ENCODE results near the gene BRINP2. TPM values are rescaled to one million over a fixed set of nuclear protein-coding genes. Genes with fewer than 3 reads are reported as not detected.

The BRINP2 gene
- 0.39 and 0.42 TPM in 2 replicates for total RNA-seq (2021; fragmentation: NEBNext Ultra II Directional; extraction: Animal tissue kit (Norgen Biotek cat#: 25700))
- 0.22 and 0.42 TPM in 2 replicates for polyA plus RNA-seq (2011; rRNA removed)
- 0.32 TPM for polyA plus RNA-seq (2011; cell fraction: cytosol; rRNA removed)
- polyA plus RNA-seq (2011; cell fraction: nucleus; rRNA removed) = 0.68 TPM
- 0.30 to 0.42 TPM (median 0.34 TPM) in 4 replicates for polyA plus RNA-seq (2012, experiment 1 of 2)
- 0.08 TPM for polyA plus RNA-seq (2012, experiment 2 of 2)
- 0.41 TPM for polyA plus RNA-seq (2013, experiment 1 of 2)
- polyA plus RNA-seq (2013, experiment 2 of 2) = 0.40 TPM
- 0.76 and 1.1 TPM in 2 replicates for polyA minus RNA-seq (2011; rRNA and poly(A)+ RNA removed)
- not detected for polyA minus RNA-seq (2011; cell fraction: cytosol; rRNA and poly(A)+ RNA removed)
- polyA minus RNA-seq (2011; cell fraction: nucleus; rRNA and poly(A)+ RNA removed) = 0.20 TPM
- long read RNA-seq, experiment 1 = 0 reads
- long read RNA-seq, experiment 2 = 0 reads

GRCh38 chr1:177170756-177171535, at the start of gene BRINP2:
TSS of gene BRINP2 (plus strand) at chr1:177170958. CDS start at chr1:177229877, 58,919 bp downstream.
- Histone ChIP-seq H3K23ac (ENCODE audit: insufficient read length) (no peak within 1 kb of the TSS), H3K27ac (ENCODE audit: low read depth, low read length) (no peak within 1 kb of the TSS), H3K27me3 (replicated peaks in 1 of 4; ENCODE audit: control insufficient read depth in 3 of 4, extremely low read depth in 1 of 4, insufficient read depth in 3 of 4, low read length in 3 of 4) (peaks cover 24 to 61% (median 52%) of the 10 kb centered on the region in 4 experiments), H3K4me1 (replicated peaks in 1 of 4; ENCODE audit: control insufficient read depth in 3 of 4, insufficient read depth in 4 of 4, low read length in 3 of 4) (peaks cover 0 to 4% (median 2%) of the 10 kb centered on the region in 4 experiments; a peak in 5 of 7 replicates), H2BK20ac (ENCODE audit: low read length) (no peak within 1 kb of the TSS), H2AFZ (ENCODE audit: low read length) (no peak within 1 kb of the TSS; the same call in 1 of the 2 replicates), H3K18ac (ENCODE audit: extremely low read depth, low read length) (no peak within 1 kb of the TSS), H2BK15ac (ENCODE audit: low read length) (no peak within 1 kb of the TSS), H4K91ac (replicated peaks; ENCODE audit: insufficient read length, low read length) (no peak within 1 kb of the TSS), H3K56ac (replicated peaks; ENCODE audit: insufficient read length, low read depth, low read length) (no peak within 1 kb of the TSS), H4K5ac (ENCODE audit: insufficient read length, low read depth, low read length) (no peak within 1 kb of the TSS), H2AK5ac (ENCODE audit: low read depth, low read length) (no peak within 1 kb of the TSS), H3K14ac (ENCODE audit: insufficient read length) (no peak within 1 kb of the TSS), H3K4me2 (ENCODE audit: insufficient read depth in 1 of 2, low read depth in 2 of 2, low read length in 2 of 2) (peak within 1 kb of the TSS; percentile 75 to 77), H2BK12ac (ENCODE audit: low read depth, low read length) (no peak within 1 kb of the TSS), H3K36me3 (ENCODE audit: control insufficient read depth in 2 of 4, insufficient read depth in 4 of 4, low read length in 3 of 4) (no peaks in the 10 kb centered on the region), H2BK5ac (ENCODE audit: low read depth, low read length) (no peak within 1 kb of the TSS), H3K4ac (replicated peaks; ENCODE audit: insufficient read length, low read depth, low read length) (no peak within 1 kb of the TSS), H2BK120ac (replicated peaks; ENCODE audit: low read depth, low read length) (no peak within 1 kb of the TSS), H3K23me2 (ENCODE audit: low read depth, low read length) (peaks cover 6% of the 10 kb centered on the region), H3K79me2 (ENCODE audit: control insufficient read depth in 1 of 2, insufficient read depth in 2 of 2, low read length in 2 of 2) (no peaks in the 10 kb centered on the region), H3K4me3 (ENCODE audit: extremely low read depth in 1 of 4, insufficient read depth in 2 of 4, low read depth in 3 of 4, low read length in 4 of 4) (peak within 1 kb of the TSS; percentile 46 to 71 (median 54)), H3K9me3 (ENCODE audit: insufficient read depth in 2 of 2, low read depth in 1 of 2, low read length in 1 of 2) (no peaks in the 10 kb centered on the region), H4K20me1 (replicated peaks in 1 of 2; ENCODE audit: control insufficient read depth in 1 of 2, insufficient read depth in 2 of 2, low read length in 2 of 2) (peaks cover 0 to 5% of the 10 kb centered on the region in 2 experiments), H4K8ac (ENCODE audit: extremely low read depth, insufficient read depth, low read length) (no peak within 1 kb of the TSS), H3K79me1 (ENCODE audit: low read depth, low read length) (no peaks in the 10 kb centered on the region), H3K9ac (replicated peaks in 1 of 4; ENCODE audit: extremely low read depth in 1 of 4, low read depth in 3 of 4, low read length in 3 of 4) (no peak within 1 kb of the TSS; a peak in 1 of 7 replicates)
- DNase-seq (ENCODE audit: low read depth in 1 of 2, low spot score in 2 of 2) (peak; percentile 46 to 89), FAIRE-seq (peak; percentile 75)
- POLR2A ChIA-PET (ENCODE audit: partially characterized antibody) = interaction anchor here (0.8 to 1.1 kb wide), 2 partner anchors 9 to 186 kb away, joined by 3 to 5 read pairs; no protein-coding TSS in a partner anchor
- 3% methylated on average over 47 of the region's 49 CpGs; no CpG with 5 or more reads in 1 of the 2 experiments for WGBS, 2 experiments (ENCODE audit: extremely low coverage in 1 of 2, insufficient coverage in 1 of 2, insufficient read length in 1 of 2, insufficient replicate concordance in 2 of 2, low coverage in 1 of 2, low lambda C conversion rate in 2 of 2, missing lambda C conversion rate in 1 of 2)
- CTCF ChIA-PET (ENCODE audit: partially characterized antibody) = interaction anchor here (0.8 to 3.6 kb wide), 10 partner anchors 10 to 274 kb away, joined by 3 to 32 read pairs (median 3); no protein-coding TSS in a partner anchor
- TF ChIP-seq KDM4A (IDR thresholded peaks at IDR 0.05; ENCODE audit: low read depth, low read length, severe bottlenecking) (peak; percentile 60), CHD2 (IDR thresholded peaks at IDR 0.05; ENCODE audit: low read length) (peak; percentile 74), PHF8 (conservative IDR thresholded peaks at IDR 0.05; ENCODE audit: low read depth, low read length) (no peak), SP1 (IDR thresholded peaks at IDR 0.05; ENCODE audit: low read depth, low read length) (peak; percentile 95), RNF2 (IDR thresholded peaks at IDR 0.05; ENCODE audit: borderline replicate concordance, low read depth, low read length, missing control alignments, poor library complexity, severe bottlenecking) (no peak), CREB1 (IDR thresholded peaks at IDR 0.05) (no peak), BACH1 (IDR thresholded peaks at IDR 0.05; ENCODE audit: low read length) (no peak), NANOG (IDR thresholded peaks at IDR 0.05; ENCODE audit: insufficient read depth, low read depth, low read length, poor library complexity, severe bottlenecking) (no peak), SP4 (IDR thresholded peaks at IDR 0.05; ENCODE audit: low read length) (no peak), EZH2 (IDR thresholded peaks at IDR 0.05; ENCODE audit: low read depth, low read length, severe bottlenecking) (no peak)

Measured in H1 (cell line).